Activated CD4-positive, CD25-positive, alpha-beta regulatory T cell (primary cell): ENCODE measurements around the gene ETS1.
A peak's percentile ranks its signal among the peaks of the same experiment; 100 is the strongest.

ENCODE experiments used
- DNase-seq, 4 experiments: peaks; one replicate each; lab custom pipeline; 2025; lab: John Stamatoyannopoulos, UW

ETS1 gene

GRCh38 chr11:128567130-128567529 lies 20.2 kb downstream of the ETS1 start:
- no peak for DNase-seq

GRCh38 chr11:128565881-128566280 lies 21.5 kb downstream of the ETS1 start:
- DNase-seq = no peak

GRCh38 chr11:128564642-128565245 lies 22.6 kb downstream of the ETS1 start:
- no peak for DNase-seq

- no peak for DNase-seq
These were observed 23.3 kb downstream of the ETS1 start for GRCh38 chr11:128563942-128564641.

- DNase-seq = no peak
These were observed 24.1 kb downstream of the ETS1 start for GRCh38 chr11:128563308-128563707.

- no peak for DNase-seq
These were observed 27.8 kb downstream of the ETS1 start for GRCh38 chr11:128559496-128560103.

- DNase-seq = no peak
These were observed 31.8 kb downstream of the ETS1 start for GRCh38 chr11:128555606-128556005.

- DNase-seq = no peak
These were observed 33.5 kb downstream of the ETS1 start for GRCh38 chr11:128553662-128554362.

- peak in 1 of 4 experiments; percentile 16 for DNase-seq
These were observed 34.3 kb downstream of the ETS1 start for GRCh38 chr11:128552783-128553661.

- no peak for DNase-seq
These were observed 35.6 kb downstream of the ETS1 start for GRCh38 chr11:128551611-128552335.

- DNase-seq = no peak
These were observed 36.3 kb downstream of the ETS1 start for GRCh38 chr11:128551058-128551457.

- no peak for DNase-seq
These were observed 37.0 kb downstream of the ETS1 start for GRCh38 chr11:128550261-128550821.

- DNase-seq = no peak
These were observed 38.0 kb downstream of the ETS1 start for GRCh38 chr11:128549256-128549944.

- no peak for DNase-seq
These were observed 38.6 kb downstream of the ETS1 start for GRCh38 chr11:128548649-128549255.

GRCh38 chr11:128547946-128548648 lies 39.3 kb downstream of the ETS1 start:
- DNase-seq = no peak

- DNase-seq = no peak
These were observed 40.4 kb downstream of the ETS1 start for GRCh38 chr11:128546916-128547315.

- DNase-seq = no peak
These were observed 42.8 kb downstream of the ETS1 start for GRCh38 chr11:128544471-128545051.

- no peak for DNase-seq
These were observed 46.9 kb downstream of the ETS1 start for GRCh38 chr11:128540469-128540868.

GRCh38 chr11:128536506-128536905 lies 50.9 kb downstream of the ETS1 start:
- no peak for DNase-seq
